Neural cell (in vitro differentiated cells): Measurements from ENCODE around the gene ADAMTS1. TPM values are rescaled to one million over a fixed set of nuclear protein-coding genes. Genes with fewer than 3 reads are reported as not detected.

Experiments
- H2AFZ ChIP-seq: fragments of 200-600, 300-800 bp; sonication (generic), shearing (Covaris generic); 2 replicates; pipeline ENCODE4 v1.6.0; 2014; ENCODE audit warnings: low read depth, mild to moderate bottlenecking, antibody characterized with exemption, low read length, moderate library complexity
- H3F3A ChIP-seq: fragments of 200-600 bp; shearing (Covaris generic); 2 replicates; pipeline ENCODE4 v1.6.1; 2016; ENCODE audit warnings: mild to moderate bottlenecking, moderate library complexity, mixed read lengths, antibody characterized with exemption, low read length; ENCODE audit not compliant: insufficient read depth, poor library complexity, severe bottlenecking
- H3K27ac ChIP-seq: fragments of 200-600, 300-800 bp; sonication (generic), shearing (Covaris generic); 2 replicates; pipeline ENCODE4 v1.5.1; 2014; ENCODE audit warnings: mild to moderate bottlenecking, low read length, moderate library complexity
- H3K27me3 ChIP-seq: fragments of 300-800, 200-600 bp; sonication (generic), shearing (Covaris generic); 2 replicates; pipeline ENCODE4 v1.6.0; 2014; ENCODE audit warnings: mild to moderate bottlenecking, low read depth, low read length, moderate library complexity; ENCODE audit not compliant: insufficient read depth
- H3K36me3 ChIP-seq: fragments of 300-800, 200-600 bp; sonication (generic), shearing (Covaris generic); 2 replicates; pipeline ENCODE4 v1.5.1; 2014; ENCODE audit warnings: mild to moderate bottlenecking, antibody characterized with exemption, low read length, moderate library complexity; ENCODE audit not compliant: insufficient read depth
- H3K4me2 ChIP-seq: fragments of 300-800, 200-600 bp; sonication (generic), shearing (Covaris generic); 2 replicates; pipeline ENCODE4 v1.6.0; 2014; ENCODE audit warnings: mild to moderate bottlenecking, low read length
- H3K4me3 ChIP-seq: fragments of 300-800, 200-600 bp; sonication (generic), shearing (Covaris generic); 2 replicates; pipeline ENCODE4 v1.5.1; 2014; ENCODE audit warnings: mild to moderate bottlenecking, low read length, moderate library complexity
- H3K79me2 ChIP-seq: fragments of 200-600 bp; shearing (Covaris generic); replicated peaks from 2 replicates; pipeline ENCODE4 v1.6.0; 2014; ENCODE audit warnings: mild to moderate bottlenecking, low read length, moderate library complexity; ENCODE audit not compliant: insufficient read depth
- H3K9ac ChIP-seq: fragments of 300-800, 200-600 bp; sonication (generic), shearing (Covaris generic); 2 replicates; pipeline ENCODE4 v1.6.1; 2016; ENCODE audit warnings: mild to moderate bottlenecking, low read length, mixed read lengths
- H3K9me2 ChIP-seq: fragments of 200-600 bp; shearing (Covaris generic); 2 replicates; pipeline ENCODE4 v1.6.1; 2016; ENCODE audit warnings: mild to moderate bottlenecking, low read length, mixed read lengths; ENCODE audit not compliant: insufficient read depth
- H3K9me3 ChIP-seq: fragments of 200-600, 300-800 bp; sonication (generic), shearing (Covaris generic); 2 replicates; pipeline ENCODE4 v1.6.1; 2016; ENCODE audit warnings: mild to moderate bottlenecking, mixed run types, low read length, moderate library complexity, mixed read lengths
- H4K20me1 ChIP-seq: fragments of 200-600 bp; shearing (Covaris generic); 2 replicates; pipeline ENCODE4 v1.6.1; 2016; ENCODE audit warnings: mild to moderate bottlenecking, mixed run types; ENCODE audit not compliant: insufficient read depth
- EP300 ChIP-seq: fragments of 450-650 bp; conservative IDR thresholded peaks from 2 replicates; pipeline ENCODE4 v1.6.1; 2014; ENCODE audit warnings: antibody characterized with exemption, mild to moderate bottlenecking, moderate library complexity; ENCODE audit not compliant: poor library complexity, severe bottlenecking
- EZH2 ChIP-seq: fragments of 200-600, 300-800 bp; shearing (Covaris generic), sonication (generic); IDR thresholded peaks from 2 replicates; pipeline ENCODE4 v1.6.1; 2014; ENCODE audit warnings: antibody characterized with exemption, low read length, borderline replicate concordance, mild to moderate bottlenecking; ENCODE audit not compliant: insufficient read depth, poor library complexity, severe bottlenecking
- MXI1 ChIP-seq: fragments of 450-650 bp; conservative IDR thresholded peaks from 2 replicates; pipeline ENCODE4 v1.6.1; 2014; ENCODE audit warnings: antibody characterized with exemption, mild to moderate bottlenecking; ENCODE audit not compliant: poor library complexity, severe bottlenecking
- POLR2AphosphoS5 ChIP-seq: IDR thresholded peaks from 2 replicates; pipeline ENCODE4 v1.6.1; 2012
- RAD21 ChIP-seq: fragments of 450-650 bp; conservative IDR thresholded peaks from 2 replicates; pipeline ENCODE4 v1.6.1; 2014; ENCODE audit warnings: antibody characterized with exemption, mild to moderate bottlenecking, moderate library complexity
- SMC3 ChIP-seq: fragments of 450-650 bp; conservative IDR thresholded peaks from 2 replicates; pipeline ENCODE4 v1.6.1; 2014; ENCODE audit warnings: antibody characterized with exemption, mild to moderate bottlenecking, moderate library complexity; ENCODE audit not compliant: poor library complexity
- TAF1 ChIP-seq: IDR thresholded peaks from 2 replicates; pipeline ENCODE4 v1.6.1; 2012; ENCODE audit warnings: low read depth
- polyA plus RNA-seq: library from polyadenylated mRNA; depleted of rRNA; stranded (reverse); fragments of >200 nt; gene quantifications from 2 replicates; pipeline ENCODE4 v1.2.3, GENCODE V29; 2014
- TF ChIP-seq, protein P1 (sequence below): fragments of 450-650 bp; IDR thresholded peaks from 2 replicates; pipeline ENCODE4 v1.5.1; 2014; ENCODE audit warnings: antibody characterized with exemption, mild to moderate bottlenecking, moderate library complexity; ENCODE audit not compliant: poor library complexity, severe bottlenecking
- TF ChIP-seq, protein P2 (sequence below): IDR thresholded peaks from 2 replicates; pipeline ENCODE4 v1.6.1; 2012; ENCODE audit warnings: borderline replicate concordance

The ADAMTS1 gene
- polyA plus RNA-seq, 1 donor from 2014 or later, result 0.84 TPM

DNA sequence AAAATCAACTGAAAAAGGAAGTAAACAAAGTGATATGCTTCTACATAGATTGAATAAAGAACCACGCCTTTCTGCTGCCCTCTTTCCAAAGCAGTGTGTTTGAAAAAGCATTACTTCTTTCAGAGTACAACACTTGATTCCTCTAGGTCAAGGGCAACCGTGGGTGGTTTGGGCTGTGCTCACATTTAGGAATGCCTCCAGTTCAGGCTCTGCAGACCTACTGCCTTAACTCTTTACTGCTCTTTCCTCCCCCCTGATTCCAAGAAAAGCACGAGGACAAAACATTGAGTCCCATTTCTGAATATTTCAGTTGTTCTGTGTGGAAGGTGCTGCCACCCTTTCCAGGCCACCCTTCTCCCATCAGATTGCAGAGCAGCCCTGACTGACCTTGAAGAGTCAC is 45.2 kb downstream of the ADAMTS1 start:
- H3K9me2 ChIP-seq, result no peaks in the 10 kb centered on the region
- H3K27me3 ChIP-seq, result no peaks in the 10 kb centered on the region
- no peak overlapping the region for H3K27ac ChIP-seq
- TF ChIP-seq MXI1 (no peak), RAD21 (no peak), TAF1 (no peak), EZH2 (no peak), SMC3 (no peak), EP300 (no peak)
- TF ChIP-seq, protein P1, sequence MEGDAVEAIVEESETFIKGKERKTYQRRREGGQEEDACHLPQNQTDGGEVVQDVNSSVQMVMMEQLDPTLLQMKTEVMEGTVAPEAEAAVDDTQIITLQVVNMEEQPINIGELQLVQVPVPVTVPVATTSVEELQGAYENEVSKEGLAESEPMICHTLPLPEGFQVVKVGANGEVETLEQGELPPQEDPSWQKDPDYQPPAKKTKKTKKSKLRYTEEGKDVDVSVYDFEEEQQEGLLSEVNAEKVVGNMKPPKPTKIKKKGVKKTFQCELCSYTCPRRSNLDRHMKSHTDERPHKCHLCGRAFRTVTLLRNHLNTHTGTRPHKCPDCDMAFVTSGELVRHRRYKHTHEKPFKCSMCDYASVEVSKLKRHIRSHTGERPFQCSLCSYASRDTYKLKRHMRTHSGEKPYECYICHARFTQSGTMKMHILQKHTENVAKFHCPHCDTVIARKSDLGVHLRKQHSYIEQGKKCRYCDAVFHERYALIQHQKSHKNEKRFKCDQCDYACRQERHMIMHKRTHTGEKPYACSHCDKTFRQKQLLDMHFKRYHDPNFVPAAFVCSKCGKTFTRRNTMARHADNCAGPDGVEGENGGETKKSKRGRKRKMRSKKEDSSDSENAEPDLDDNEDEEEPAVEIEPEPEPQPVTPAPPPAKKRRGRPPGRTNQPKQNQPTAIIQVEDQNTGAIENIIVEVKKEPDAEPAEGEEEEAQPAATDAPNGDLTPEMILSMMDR, result no peak
- TF ChIP-seq, protein P2, sequence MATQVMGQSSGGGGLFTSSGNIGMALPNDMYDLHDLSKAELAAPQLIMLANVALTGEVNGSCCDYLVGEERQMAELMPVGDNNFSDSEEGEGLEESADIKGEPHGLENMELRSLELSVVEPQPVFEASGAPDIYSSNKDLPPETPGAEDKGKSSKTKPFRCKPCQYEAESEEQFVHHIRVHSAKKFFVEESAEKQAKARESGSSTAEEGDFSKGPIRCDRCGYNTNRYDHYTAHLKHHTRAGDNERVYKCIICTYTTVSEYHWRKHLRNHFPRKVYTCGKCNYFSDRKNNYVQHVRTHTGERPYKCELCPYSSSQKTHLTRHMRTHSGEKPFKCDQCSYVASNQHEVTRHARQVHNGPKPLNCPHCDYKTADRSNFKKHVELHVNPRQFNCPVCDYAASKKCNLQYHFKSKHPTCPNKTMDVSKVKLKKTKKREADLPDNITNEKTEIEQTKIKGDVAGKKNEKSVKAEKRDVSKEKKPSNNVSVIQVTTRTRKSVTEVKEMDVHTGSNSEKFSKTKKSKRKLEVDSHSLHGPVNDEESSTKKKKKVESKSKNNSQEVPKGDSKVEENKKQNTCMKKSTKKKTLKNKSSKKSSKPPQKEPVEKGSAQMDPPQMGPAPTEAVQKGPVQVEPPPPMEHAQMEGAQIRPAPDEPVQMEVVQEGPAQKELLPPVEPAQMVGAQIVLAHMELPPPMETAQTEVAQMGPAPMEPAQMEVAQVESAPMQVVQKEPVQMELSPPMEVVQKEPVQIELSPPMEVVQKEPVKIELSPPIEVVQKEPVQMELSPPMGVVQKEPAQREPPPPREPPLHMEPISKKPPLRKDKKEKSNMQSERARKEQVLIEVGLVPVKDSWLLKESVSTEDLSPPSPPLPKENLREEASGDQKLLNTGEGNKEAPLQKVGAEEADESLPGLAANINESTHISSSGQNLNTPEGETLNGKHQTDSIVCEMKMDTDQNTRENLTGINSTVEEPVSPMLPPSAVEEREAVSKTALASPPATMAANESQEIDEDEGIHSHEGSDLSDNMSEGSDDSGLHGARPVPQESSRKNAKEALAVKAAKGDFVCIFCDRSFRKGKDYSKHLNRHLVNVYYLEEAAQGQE, result no peak
- no peaks in the 10 kb centered on the region for H3K36me3 ChIP-seq
- H4K20me1 ChIP-seq, result no peaks in the 10 kb centered on the region
- no peaks in the 10 kb centered on the region for H3K9me3 ChIP-seq
- H3K4me3 ChIP-seq, result no peak overlapping the region
- H2AFZ ChIP-seq, result no peak overlapping the region
- H3K79me2 ChIP-seq, result no peaks in the 10 kb centered on the region
- no peak overlapping the region for H3K9ac ChIP-seq
- no peak overlapping the region for H3K4me2 ChIP-seq
- H3F3A ChIP-seq, result no peaks in the 10 kb centered on the region

DNA sequence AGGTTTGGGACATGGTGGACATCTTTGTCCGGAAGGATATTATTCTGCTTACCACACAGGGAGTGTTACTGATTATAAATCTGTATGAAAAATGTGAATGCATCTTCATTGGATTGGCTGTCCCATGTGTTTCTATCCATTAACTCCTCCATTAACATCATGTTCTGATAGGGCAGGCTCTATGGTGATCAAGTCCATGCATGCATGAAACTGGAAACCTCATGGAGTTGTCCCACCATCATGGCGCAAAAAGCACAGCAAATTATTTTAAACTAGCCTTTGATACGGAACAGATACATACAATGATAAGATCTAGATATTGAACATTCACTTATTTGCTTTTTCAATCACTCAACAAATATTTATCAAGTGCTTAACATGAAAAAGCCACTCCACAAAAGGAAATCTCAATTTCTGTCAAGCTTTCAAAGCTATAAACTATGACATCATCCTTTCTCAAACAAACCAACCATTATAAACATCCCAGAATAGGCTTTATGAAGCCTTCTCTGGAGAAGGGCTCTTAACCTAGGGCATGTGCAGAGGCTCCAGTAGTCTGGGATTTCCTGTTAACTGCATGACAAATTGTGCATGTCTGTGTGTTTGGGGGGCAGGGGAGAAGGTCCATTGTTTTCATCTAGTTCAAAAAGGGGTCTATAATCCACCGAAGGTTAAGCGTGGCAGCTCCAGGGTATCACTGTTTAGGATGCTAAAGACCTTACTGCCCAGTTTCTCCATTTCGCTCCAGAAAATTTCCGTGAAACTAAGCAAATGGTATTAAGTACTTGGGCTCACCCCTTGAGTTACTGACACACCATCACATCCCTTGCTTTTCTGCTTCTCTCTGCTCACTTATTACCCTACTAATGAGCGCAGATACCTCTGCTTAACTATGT is 46.1 kb downstream of the ADAMTS1 start:
- Histone ChIP-seq H3K9ac (no peak overlapping the region), H4K20me1 (no peaks in the 10 kb centered on the region), H3K27me3 (no peaks in the 10 kb centered on the region), H3K9me3 (no peaks in the 10 kb centered on the region), H3F3A (no peaks in the 10 kb centered on the region), H3K4me3 (no peak overlapping the region), H3K4me2 (no peak overlapping the region), H3K79me2 (no peaks in the 10 kb centered on the region), H3K36me3 (no peaks in the 10 kb centered on the region), H3K27ac (no peak overlapping the region), H3K9me2 (no peaks in the 10 kb centered on the region), H2AFZ (no peak overlapping the region)
- TF ChIP-seq POLR2AphosphoS5, result no peak
- TF ChIP-seq SMC3, result no peak
- TF ChIP-seq RAD21, result no peak
- no peak for TF ChIP-seq EZH2
- TF ChIP-seq MXI1, result no peak
- TF ChIP-seq, protein P1, result no peak
- TF ChIP-seq TAF1, result no peak
- TF ChIP-seq, protein P2, result no peak
- no peak for TF ChIP-seq EP300
